SK-N-SH (cell line): Measurements from ENCODE around the gene AUTS2. TPM values are rescaled to one million over a fixed set of nuclear protein-coding genes. Genes with fewer than 3 reads are reported as not detected.

Experiments used
- CTCF ChIA-PET: fragments of 300-600, 350-600 bp; formaldehyde crosslinking; extraction: SDS; loops from one replicate; lab custom pipeline; 2021; lab: Yijun Ruan, JAX
- POLR2A ChIA-PET: fragments of 350-600 bp; sonication (Branson Sonifier 250); formaldehyde crosslinking; extraction: SDS; loops from one replicate; lab custom pipeline; 2020; ENCODE audit warnings: antibody characterized with exemption, inconsistent platforms; lab: Yijun Ruan, JAX
- DNase-seq: peaks from one replicate; pipeline ENCODE4 v3.0.0; 2012
- H2AFZ ChIP-seq: fragments of 200-600 bp; sonication (generic); 2 replicates; pipeline ENCODE4 v1.8.1; 2016; ENCODE audit warnings: antibody characterized with exemption, mild to moderate bottlenecking, low read depth
- H3F3A ChIP-seq: fragments of 200-600 bp; sonication (generic); replicated peaks from 2 replicates; pipeline ENCODE3; 2016; ENCODE audit warnings: antibody characterized with exemption, mild to moderate bottlenecking; ENCODE audit not compliant: insufficient read depth
- H3K27ac ChIP-seq, 2 experiments: fragments of 200-500 bp in 1 of 2; fragments of 200-600 bp in 1 of 2; sonication (Bioruptor generic) in 1 of 2; sonication (generic), shearing (Covaris generic) in 1 of 2; 2 replicates each; pipeline versions ENCODE4 v1.5.1 to v1.6.1; 2014 to 2016; ENCODE audit warnings: low read depth in 2 of 2, inconsistent platforms in 1 of 2, low read length in 1 of 2, mild to moderate bottlenecking in 1 of 2, mixed read lengths in 1 of 2
- H3K27me3 ChIP-seq: fragments of 200-600 bp; sonication (generic), shearing (Covaris generic); 2 replicates; pipeline ENCODE4 v1.6.1; 2016; ENCODE audit warnings: mixed run types; ENCODE audit not compliant: insufficient read depth
- H3K36me3 ChIP-seq, 2 experiments: fragments of 200-500 bp in 1 of 2; fragments of 200-600 bp in 1 of 2; sonication (Bioruptor generic) in 1 of 2; sonication (generic) in 1 of 2; replicated peaks in 1 of 2; 2 replicates each; pipeline versions ENCODE3 to v1.5.1; 2014 to 2016; ENCODE audit warnings: low read length in 1 of 2, mild to moderate bottlenecking in 1 of 2; ENCODE audit not compliant: insufficient read depth in 2 of 2, control insufficient read depth in 1 of 2
- H3K4me1 ChIP-seq, 2 experiments: fragments of 200-500 bp in 1 of 2; fragments of 200-600 bp in 1 of 2; sonication (Bioruptor generic) in 1 of 2; sonication (generic), shearing (Covaris generic) in 1 of 2; 2 replicates each; pipeline versions ENCODE4 v1.5.1 to v1.6.1; 2014 to 2016; ENCODE audit warnings: low read depth in 1 of 2, low read length in 1 of 2, mixed run types in 1 of 2; ENCODE audit not compliant: insufficient read depth in 2 of 2, control insufficient read depth in 1 of 2
- H3K4me2 ChIP-seq: fragments of 200-600 bp; sonication (generic), shearing (Covaris generic); 2 replicates; pipeline ENCODE4 v1.6.1; 2017; ENCODE audit warnings: mixed run types
- H3K4me3 ChIP-seq, 2 experiments: fragments of 200-500 bp in 1 of 2; fragments of 200-600 bp in 1 of 2; sonication (Bioruptor generic) in 1 of 2; sonication (generic), shearing (Covaris generic) in 1 of 2; 2 replicates each; pipeline versions ENCODE4 v1.5.1 to v1.8.1; 2014 to 2016; ENCODE audit warnings: low read depth in 2 of 2, inconsistent platforms in 1 of 2, low read length in 1 of 2, mild to moderate bottlenecking in 1 of 2, mixed read lengths in 1 of 2, moderate library complexity in 1 of 2
- H3K79me2 ChIP-seq: fragments of 200-600 bp; sonication (generic); 2 replicates; pipeline ENCODE4 v1.8.1; 2017; ENCODE audit warnings: mild to moderate bottlenecking; ENCODE audit not compliant: insufficient read depth
- H3K9ac ChIP-seq: fragments of 200-600 bp; sonication (generic); 2 replicates; pipeline ENCODE4 v1.6.1; 2017; ENCODE audit warnings: mixed run types
- H3K9me2 ChIP-seq: fragments of 200-600 bp; sonication (generic); 2 replicates; pipeline ENCODE4 v1.6.1; 2017; ENCODE audit warnings: mixed run types
- H3K9me3 ChIP-seq: fragments of 200-600 bp; sonication (generic); 2 replicates; pipeline ENCODE4 v1.6.1; 2017; ENCODE audit warnings: mixed run types, mild to moderate bottlenecking, moderate library complexity
- H4K20me1 ChIP-seq: fragments of 200-600 bp; sonication (generic); 2 replicates; pipeline ENCODE4 v1.6.1; 2017; ENCODE audit warnings: mild to moderate bottlenecking, mixed run types; ENCODE audit not compliant: insufficient read depth
- CHD2 ChIP-seq: fragments of 150-350 bp; IDR thresholded peaks from 2 replicates; pipeline ENCODE4 v1.6.1; 2018; ENCODE audit warnings: low read length; ENCODE audit not compliant: partially characterized antibody
- ELF1 ChIP-seq: IDR thresholded peaks from 2 replicates; pipeline ENCODE4 v1.4.0; 2012
- EZH2phosphoT487 ChIP-seq: fragments of 200-600 bp; sonication (generic); IDR thresholded peaks from 2 replicates; pipeline ENCODE4 v1.6.1; 2017; ENCODE audit warnings: low read depth, mixed run types, mild to moderate bottlenecking, antibody characterized with exemption, moderate library complexity, borderline replicate concordance
- FOSL2 ChIP-seq: IDR thresholded peaks from 2 replicates; pipeline ENCODE4 v1.4.0; 2012; ENCODE audit warnings: low read depth, mild to moderate bottlenecking, moderate library complexity, borderline replicate concordance
- FOXM1 ChIP-seq: IDR thresholded peaks from 2 replicates; pipeline ENCODE4 v1.4.0; 2012; ENCODE audit warnings: low read depth, mild to moderate bottlenecking
- GATA2 ChIP-seq: sonication (generic); formaldehyde crosslinking; IDR thresholded peaks from 2 replicates; pipeline ENCODE4 v1.5.0; 2020; ENCODE audit warnings: mild to moderate bottlenecking, missing genetic modification reagents
- JUND ChIP-seq: IDR thresholded peaks from 2 replicates; pipeline ENCODE4 v1.4.0; 2012
- MXI1 ChIP-seq: IDR thresholded peaks from 2 replicates; pipeline ENCODE4 v1.6.1; 2012; ENCODE audit warnings: mild to moderate bottlenecking, low read depth, low read length, improper control_type of control experiment
- RCOR1 ChIP-seq: fragments of 150-350 bp; IDR thresholded peaks from 2 replicates; pipeline ENCODE4 v1.6.1; 2017; ENCODE audit warnings: antibody characterized with exemption, low read length
- RFX5 ChIP-seq: IDR thresholded peaks from 2 replicates; pipeline ENCODE4 v1.6.1; 2012; ENCODE audit warnings: mild to moderate bottlenecking, improper control_type of control experiment, low read length
- SIN3A ChIP-seq: IDR thresholded peaks from 2 replicates; pipeline ENCODE4 v1.6.1; 2012; ENCODE audit warnings: low read depth, mild to moderate bottlenecking, low read length, moderate library complexity, borderline replicate concordance
- SMC3 ChIP-seq: IDR thresholded peaks from 2 replicates; pipeline ENCODE4 v1.6.1; 2012; ENCODE audit warnings: low read depth, low read length, improper control_type of control experiment
- TAF1 ChIP-seq: IDR thresholded peaks from 2 replicates; pipeline ENCODE4 v1.6.1; 2012; ENCODE audit warnings: low read depth, mild to moderate bottlenecking, low read length, moderate library complexity, borderline replicate concordance
- TEAD4 ChIP-seq: IDR thresholded peaks from 2 replicates; pipeline ENCODE4 v1.4.0; 2012; ENCODE audit warnings: mild to moderate bottlenecking, borderline replicate concordance; ENCODE audit not compliant: insufficient read depth
- YY1 ChIP-seq: IDR thresholded peaks from 2 replicates; pipeline ENCODE4 v1.4.0; 2012; ENCODE audit warnings: low read depth, mild to moderate bottlenecking
- WGBS: methylation state at CpG from one replicate; pipeline ENCODE4 v1.1.6; 2017; ENCODE audit warnings: low lambda C conversion rate; 5-methylcytosine and 5-hydroxymethylcytosine counted together
- polyA plus RNA-seq, 3 experiments: library from polyadenylated mRNA; depleted of rRNA; stranded (reverse); fragments of >200 nt; gene quantifications; 2 replicates each; pipeline ENCODE4 v1.2.3, GENCODE V29; 2012
- TF ChIP-seq, protein P1 (sequence below): IDR thresholded peaks from 2 replicates; pipeline ENCODE4; 2012
- TF ChIP-seq, protein P2 (sequence below): IDR thresholded peaks from 2 replicates; pipeline ENCODE4 v1.4.0; 2012; ENCODE audit warnings: low read depth
- TF ChIP-seq, protein P3 (sequence below): fragments of 200-600 bp; sonication (generic); IDR thresholded peaks from 2 replicates; pipeline ENCODE4 v1.6.1; 2017; ENCODE audit warnings: antibody characterized with exemption, mild to moderate bottlenecking, moderate library complexity
- TF ChIP-seq, protein P4 (sequence below): fragments of 150-350 bp; IDR thresholded peaks from 2 replicates; pipeline ENCODE4 v1.6.1; 2017; ENCODE audit warnings: antibody characterized with exemption, low read length, low read depth, borderline replicate concordance
- TF ChIP-seq, protein P5 (sequence below): IDR thresholded peaks from 2 replicates; pipeline ENCODE4 v1.4.0; 2012; ENCODE audit warnings: low read depth, borderline replicate concordance

AUTS2 gene
- polyA plus RNA-seq, 1 of the 3 experiments (the other 2 are of a cell fraction) = 15.6 TPM

DNA sequence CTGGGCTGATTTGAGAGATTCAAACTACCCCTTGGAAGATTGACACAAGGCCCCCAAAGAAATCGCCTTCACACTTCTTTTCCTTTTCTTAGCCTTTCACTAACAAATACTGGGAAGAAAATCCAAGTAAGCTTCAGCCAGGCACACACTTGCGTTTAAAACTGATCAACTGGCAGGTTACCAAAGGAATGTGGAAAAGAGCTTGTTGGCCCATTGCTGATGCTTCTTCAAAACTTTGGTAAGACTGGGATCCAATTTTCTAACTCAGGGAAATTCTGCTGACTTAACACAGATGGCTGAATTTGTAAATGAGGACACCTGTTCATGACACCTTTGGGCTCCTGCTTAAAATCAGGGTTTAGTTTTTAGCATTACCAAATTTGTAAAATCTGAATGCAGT is 1069.1 kb downstream of the AUTS2 start:
- DNase-seq = no peak
- ChIA-PET CTCF (interaction anchor here (1.5 kb wide), 1 partner anchor 12 kb away, joined by 4 read pairs; no protein-coding TSS in a partner anchor), POLR2A (interaction anchor here (0.6 to 0.9 kb wide), 2 partner anchors 28 to 381 kb away, joined by 3 to 4 read pairs; no protein-coding TSS in a partner anchor)
- no peaks in the 10 kb centered on the region for H4K20me1 ChIP-seq
- no peaks in the 10 kb centered on the region for H3K27me3 ChIP-seq
- H3K4me3 ChIP-seq = no peak overlapping the region
- H3K27ac ChIP-seq = no peak overlapping the region
- no peak overlapping the region for H2AFZ ChIP-seq
- H3K36me3 ChIP-seq = no peaks in the 10 kb centered on the region
- H3K9ac ChIP-seq = no peak overlapping the region
- peaks cover 0 to 12% of the 10 kb centered on the region in 2 experiments; a peak in 1 of 4 replicates for H3K4me1 ChIP-seq
- no peaks in the 10 kb centered on the region for H3K79me2 ChIP-seq
- 90% methylated on average over 2 of the region's 2 CpGs for WGBS
- H3F3A ChIP-seq = no peaks in the 10 kb centered on the region
- TF ChIP-seq FOXM1 (no peak), RFX5 (no peak), TAF1 (no peak), YY1 (no peak), SMC3 (no peak), GATA2 (CRISPR knock-in tag) (no peak), ELF1 (no peak), JUND (no peak)
- TF ChIP-seq, protein P1, sequence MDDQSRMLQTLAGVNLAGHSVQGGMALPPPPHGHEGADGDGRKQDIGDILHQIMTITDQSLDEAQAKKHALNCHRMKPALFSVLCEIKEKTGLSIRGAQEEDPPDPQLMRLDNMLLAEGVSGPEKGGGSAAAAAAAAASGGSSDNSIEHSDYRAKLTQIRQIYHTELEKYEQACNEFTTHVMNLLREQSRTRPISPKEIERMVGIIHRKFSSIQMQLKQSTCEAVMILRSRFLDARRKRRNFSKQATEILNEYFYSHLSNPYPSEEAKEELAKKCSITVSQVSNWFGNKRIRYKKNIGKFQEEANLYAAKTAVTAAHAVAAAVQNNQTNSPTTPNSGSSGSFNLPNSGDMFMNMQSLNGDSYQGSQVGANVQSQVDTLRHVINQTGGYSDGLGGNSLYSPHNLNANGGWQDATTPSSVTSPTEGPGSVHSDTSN = no peak
- TF ChIP-seq, protein P2, sequence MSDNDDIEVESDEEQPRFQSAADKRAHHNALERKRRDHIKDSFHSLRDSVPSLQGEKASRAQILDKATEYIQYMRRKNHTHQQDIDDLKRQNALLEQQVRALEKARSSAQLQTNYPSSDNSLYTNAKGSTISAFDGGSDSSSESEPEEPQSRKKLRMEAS = no peak
- TF ChIP-seq, protein P3, sequence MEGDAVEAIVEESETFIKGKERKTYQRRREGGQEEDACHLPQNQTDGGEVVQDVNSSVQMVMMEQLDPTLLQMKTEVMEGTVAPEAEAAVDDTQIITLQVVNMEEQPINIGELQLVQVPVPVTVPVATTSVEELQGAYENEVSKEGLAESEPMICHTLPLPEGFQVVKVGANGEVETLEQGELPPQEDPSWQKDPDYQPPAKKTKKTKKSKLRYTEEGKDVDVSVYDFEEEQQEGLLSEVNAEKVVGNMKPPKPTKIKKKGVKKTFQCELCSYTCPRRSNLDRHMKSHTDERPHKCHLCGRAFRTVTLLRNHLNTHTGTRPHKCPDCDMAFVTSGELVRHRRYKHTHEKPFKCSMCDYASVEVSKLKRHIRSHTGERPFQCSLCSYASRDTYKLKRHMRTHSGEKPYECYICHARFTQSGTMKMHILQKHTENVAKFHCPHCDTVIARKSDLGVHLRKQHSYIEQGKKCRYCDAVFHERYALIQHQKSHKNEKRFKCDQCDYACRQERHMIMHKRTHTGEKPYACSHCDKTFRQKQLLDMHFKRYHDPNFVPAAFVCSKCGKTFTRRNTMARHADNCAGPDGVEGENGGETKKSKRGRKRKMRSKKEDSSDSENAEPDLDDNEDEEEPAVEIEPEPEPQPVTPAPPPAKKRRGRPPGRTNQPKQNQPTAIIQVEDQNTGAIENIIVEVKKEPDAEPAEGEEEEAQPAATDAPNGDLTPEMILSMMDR = no peak
- H3K9me2 ChIP-seq = no peaks in the 10 kb centered on the region
- no peak overlapping the region for H3K4me2 ChIP-seq
- H3K9me3 ChIP-seq = no peaks in the 10 kb centered on the region

GRCh38 chr7:70668606-70669358 is 1070.5 kb downstream of the AUTS2 start:
- Histone ChIP-seq H3K4me3 (no peak overlapping the region), H4K20me1 (no peaks in the 10 kb centered on the region), H3K4me2 (no peak overlapping the region), H3K9ac (no peak overlapping the region), H3K4me1 (peaks cover 0 to 16% of the 10 kb centered on the region in 2 experiments; a peak in 1 of 4 replicates), H3K9me2 (no peaks in the 10 kb centered on the region), H2AFZ (no peak overlapping the region), H3K9me3 (no peaks in the 10 kb centered on the region), H3K36me3 (no peaks in the 10 kb centered on the region), H3K27me3 (no peaks in the 10 kb centered on the region), H3K79me2 (no peaks in the 10 kb centered on the region), H3K27ac (no peak overlapping the region), H3F3A (no peaks in the 10 kb centered on the region)
- 84% methylated on average over 16 of the region's 16 CpGs for WGBS
- ChIA-PET CTCF (no interaction called here), POLR2A (no interaction called here)
- no peak for DNase-seq
- no peak for TF ChIP-seq FOSL2
- TF ChIP-seq RCOR1 = no peak
- no peak for TF ChIP-seq CHD2
- TF ChIP-seq, protein P1 = no peak
- TF ChIP-seq, protein P4, sequence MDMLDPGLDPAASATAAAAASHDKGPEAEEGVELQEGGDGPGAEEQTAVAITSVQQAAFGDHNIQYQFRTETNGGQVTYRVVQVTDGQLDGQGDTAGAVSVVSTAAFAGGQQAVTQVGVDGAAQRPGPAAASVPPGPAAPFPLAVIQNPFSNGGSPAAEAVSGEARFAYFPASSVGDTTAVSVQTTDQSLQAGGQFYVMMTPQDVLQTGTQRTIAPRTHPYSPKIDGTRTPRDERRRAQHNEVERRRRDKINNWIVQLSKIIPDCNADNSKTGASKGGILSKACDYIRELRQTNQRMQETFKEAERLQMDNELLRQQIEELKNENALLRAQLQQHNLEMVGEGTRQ = no peak
- TF ChIP-seq FOXM1 = no peak
- TF ChIP-seq MXI1 = no peak
- no peak for TF ChIP-seq JUND
- TF ChIP-seq TEAD4 = no peak
- no peak for TF ChIP-seq RFX5
- TF ChIP-seq SMC3 = no peak
- no peak for TF ChIP-seq EZH2phosphoT487
- TF ChIP-seq, protein P5, sequence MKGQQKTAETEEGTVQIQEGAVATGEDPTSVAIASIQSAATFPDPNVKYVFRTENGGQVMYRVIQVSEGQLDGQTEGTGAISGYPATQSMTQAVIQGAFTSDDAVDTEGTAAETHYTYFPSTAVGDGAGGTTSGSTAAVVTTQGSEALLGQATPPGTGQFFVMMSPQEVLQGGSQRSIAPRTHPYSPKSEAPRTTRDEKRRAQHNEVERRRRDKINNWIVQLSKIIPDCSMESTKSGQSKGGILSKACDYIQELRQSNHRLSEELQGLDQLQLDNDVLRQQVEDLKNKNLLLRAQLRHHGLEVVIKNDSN = no peak
- no peak for TF ChIP-seq SIN3A
